HG02981 (cell line): ENCODE data around the gene GJD4.

Experiments
- ATAC-seq: cut with Tn5 transposase; IDR thresholded peaks from one replicate; pipeline ENCODE4 v1.9.1; 2021; ENCODE audit warnings: mild to moderate bottlenecking, moderate library complexity; ENCODE audit not compliant: unreplicated experiment

Gene GJD4

DNA sequence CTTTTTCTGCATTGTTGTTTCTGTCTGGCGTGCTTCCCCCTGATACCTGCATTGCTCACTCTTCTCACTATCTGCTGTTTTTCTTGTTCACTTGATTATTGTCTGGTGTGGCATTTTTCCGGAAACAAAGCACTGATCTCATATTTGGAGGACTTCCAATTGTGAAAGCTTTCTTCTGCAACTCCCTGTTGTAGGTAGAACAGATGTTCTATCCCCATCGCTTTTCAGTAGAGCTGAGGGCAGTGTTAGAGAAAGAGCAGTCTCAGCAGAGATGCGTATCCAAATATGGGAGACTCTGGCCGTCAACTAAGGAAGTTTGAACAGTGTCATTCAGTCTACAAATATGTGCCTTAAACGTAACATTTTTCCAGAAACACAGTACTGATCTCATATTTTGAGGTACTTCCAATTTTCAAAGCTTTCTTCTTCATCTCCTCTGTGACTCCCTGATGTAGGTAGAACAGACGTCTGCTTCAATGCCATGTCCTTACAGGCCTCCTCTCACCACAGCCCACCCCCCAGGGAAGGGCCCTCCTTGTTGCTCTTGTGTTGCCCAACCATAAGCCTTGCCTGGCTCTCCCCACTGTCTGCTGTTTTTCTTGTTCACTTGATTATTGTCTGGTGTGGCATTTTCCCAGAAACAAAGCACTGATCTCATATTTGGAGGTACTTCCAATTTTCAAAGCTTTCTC is 27.1 kb upstream of the GJD4 start:
- no peak for ATAC-seq

DNA sequence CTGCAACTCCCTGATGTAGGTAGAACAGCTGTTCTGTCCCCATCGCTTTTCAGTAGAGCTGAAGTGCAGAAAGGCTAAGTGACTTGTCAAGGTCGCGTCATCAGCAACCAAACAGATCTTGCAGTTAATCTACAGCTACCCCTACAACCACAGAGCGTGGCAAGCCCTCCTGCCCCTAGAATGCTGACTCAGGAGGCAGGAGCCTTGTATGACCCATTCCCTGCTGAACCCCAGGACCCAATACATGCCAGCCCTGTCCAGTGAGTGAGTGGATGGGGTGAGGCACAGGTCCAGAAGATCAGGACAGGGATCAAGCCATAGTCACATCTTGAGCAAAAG is 26.6 kb upstream of the GJD4 start:
- no peak for ATAC-seq

DNA sequence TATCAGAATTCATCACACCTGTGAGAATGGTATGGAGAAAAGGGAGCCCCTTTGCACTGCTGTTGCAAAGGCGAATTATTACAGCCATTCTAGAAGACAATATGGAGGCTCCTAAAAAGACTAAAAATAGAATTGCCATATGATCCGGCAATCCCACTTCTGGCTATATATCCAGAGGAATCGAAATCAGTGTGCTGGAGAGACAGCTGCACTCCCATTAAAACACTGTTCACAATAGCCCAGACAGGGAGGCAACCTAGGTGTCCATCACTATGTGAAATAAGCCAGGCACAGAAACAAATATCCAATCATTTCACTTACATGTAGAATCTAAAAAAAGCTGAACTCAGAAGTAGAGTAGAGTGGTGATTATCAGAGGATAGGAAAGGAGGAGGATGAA is 26.0 kb upstream of the GJD4 start:
- no peak for ATAC-seq

GRCh38 chr10:35579726-35580422 is 25.3 kb upstream of the GJD4 start:
- ATAC-seq = no peak

GRCh38 chr10:35580423-35580770 is 24.7 kb upstream of the GJD4 start:
- ATAC-seq = no peak

DNA sequence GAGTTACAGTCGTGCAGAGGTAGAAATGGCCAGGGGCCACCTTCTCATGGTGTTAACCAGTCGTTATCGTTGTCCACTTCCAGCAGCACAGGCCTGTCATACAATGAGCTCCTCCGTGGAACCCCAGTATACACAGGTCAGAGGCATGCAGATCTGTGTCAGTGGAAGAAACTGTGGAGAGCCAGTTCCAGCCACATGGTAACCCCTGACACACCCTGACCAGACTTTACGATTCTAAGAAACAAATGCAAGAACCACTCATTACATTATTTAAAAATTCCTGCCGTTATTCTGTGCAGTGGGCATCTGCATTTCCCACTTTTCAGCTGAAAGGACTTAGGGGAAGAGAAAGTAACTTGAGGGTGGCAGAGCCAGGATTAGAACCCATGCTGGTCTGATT is 23.5 kb upstream of the GJD4 start:
- ATAC-seq = no peak

DNA sequence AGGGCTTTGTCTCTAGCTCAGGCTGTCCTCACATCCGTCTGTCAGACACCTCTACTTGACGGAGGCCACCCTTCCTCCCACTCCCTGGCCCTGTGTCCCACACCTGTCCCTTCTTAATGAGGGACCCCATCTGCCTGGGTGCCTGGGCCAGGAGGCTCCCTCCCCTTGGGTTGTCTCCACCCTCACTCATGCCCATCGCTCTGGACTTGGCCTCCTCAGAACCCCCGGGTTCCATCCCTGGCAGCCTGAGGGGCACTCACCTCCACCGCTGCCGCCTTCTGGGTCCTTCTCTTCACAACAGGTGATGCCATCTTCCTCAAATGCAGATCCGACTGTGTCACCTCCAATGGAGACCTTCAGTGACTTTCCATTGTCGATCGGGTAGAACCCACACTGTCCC is 20.2 kb upstream of the GJD4 start:
- ATAC-seq = no peak

GRCh38 chr10:35585356-35585755 is 19.8 kb upstream of the GJD4 start:
- no peak for ATAC-seq

DNA sequence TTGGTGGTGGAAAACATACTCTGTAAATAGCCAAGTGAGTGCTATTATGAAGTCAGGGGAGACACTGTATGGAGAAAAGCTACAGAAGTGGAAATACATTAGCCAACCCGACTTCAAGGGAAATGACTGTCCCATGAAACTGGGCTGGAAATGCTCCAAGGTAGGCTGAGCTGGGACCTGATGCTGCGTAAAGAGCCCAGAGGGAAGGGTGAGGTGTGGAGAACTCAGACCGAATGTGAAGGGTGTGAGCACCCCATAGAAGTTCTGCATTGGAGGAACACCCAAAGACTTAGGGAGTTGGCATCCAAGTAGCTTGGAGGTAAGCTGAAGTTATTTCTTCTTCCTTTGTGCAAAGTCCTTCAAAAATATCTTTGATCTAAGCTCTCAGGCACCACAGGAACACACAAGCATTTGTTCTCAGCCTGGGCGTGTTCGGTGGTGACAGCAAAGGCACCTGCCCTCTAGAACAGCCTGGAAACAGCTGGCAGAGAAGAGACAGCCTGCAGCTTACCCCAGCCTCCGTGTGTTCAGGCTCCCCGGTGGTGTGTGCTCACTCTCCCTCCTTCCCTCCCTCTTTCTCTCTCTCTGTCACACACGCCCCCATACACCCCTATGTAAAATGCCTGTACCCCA is 19.1 kb upstream of the GJD4 start:
- ATAC-seq = no peak

GRCh38 chr10:35588836-35589235 is 16.3 kb upstream of the GJD4 start:
- ATAC-seq = no peak

- ATAC-seq = no peak
Measured at GRCh38 chr10:35592441-35592840, 12.7 kb upstream of the GJD4 start.

GRCh38 chr10:35594115-35595079 is 10.7 kb upstream of the GJD4 start:
- no peak for ATAC-seq

DNA sequence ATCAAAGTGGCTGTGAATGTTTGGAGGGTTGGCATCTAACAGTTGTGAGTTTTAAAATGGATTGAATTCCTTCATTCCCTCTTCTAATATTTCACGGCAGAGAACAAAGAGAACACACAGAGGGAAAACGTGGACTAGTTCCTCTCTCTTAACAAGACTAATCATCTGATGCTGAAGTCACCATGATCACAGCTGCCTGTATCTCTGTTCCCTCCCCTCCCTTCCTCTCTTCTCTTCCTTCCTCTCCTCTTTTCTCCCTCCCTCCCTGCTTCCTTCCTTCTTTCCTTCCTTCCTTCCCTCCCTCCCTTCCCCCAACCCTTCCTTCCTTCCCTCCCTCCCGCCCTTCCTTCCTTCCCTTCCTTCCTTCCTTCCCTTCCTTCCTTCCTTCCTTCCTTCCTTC is 10.0 kb upstream of the GJD4 start:
- ATAC-seq = no peak

- ATAC-seq = no peak
Measured at GRCh38 chr10:35598379-35598778, 6.8 kb upstream of the GJD4 start.

DNA sequence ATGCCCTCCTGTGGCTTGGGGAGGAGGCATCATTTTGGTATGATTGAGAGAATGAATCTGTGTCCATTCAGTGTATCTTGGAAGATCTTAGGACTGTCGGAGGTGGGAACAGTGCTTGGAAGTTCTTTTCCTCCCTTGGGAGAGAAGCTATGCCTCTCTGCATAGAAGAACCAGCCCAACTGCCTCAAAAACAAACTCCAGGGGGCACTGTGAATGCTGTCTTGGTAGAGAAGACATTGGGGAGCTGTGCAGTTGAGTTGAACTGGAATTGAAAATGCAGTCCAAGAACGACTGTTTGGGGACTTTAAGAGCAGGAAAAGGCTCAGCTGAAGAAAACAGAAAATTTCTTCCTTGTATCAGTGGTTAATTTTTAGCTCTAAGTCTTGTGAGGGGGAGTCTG is 4.9 kb upstream of the GJD4 start:
- ATAC-seq = no peak

DNA sequence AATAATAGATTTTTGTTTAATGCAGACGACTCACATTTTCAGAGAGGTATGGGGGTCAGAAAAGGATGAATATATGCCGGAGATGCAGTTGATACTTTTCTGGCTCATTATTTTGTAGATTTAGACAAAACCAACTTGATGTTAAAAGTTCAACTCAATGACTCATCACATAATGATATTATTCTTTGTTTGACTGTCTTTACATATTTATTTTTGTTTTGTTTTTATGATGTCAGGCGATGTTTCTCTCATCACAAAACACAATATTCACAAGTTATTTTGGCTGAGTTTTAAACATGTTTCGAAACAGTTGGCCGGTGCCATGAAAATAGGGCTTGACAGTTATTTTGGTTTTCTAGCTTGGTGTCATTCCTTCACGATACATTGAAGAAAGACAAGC is 1.3 kb downstream of the GJD4 start:
- no peak for ATAC-seq

DNA sequence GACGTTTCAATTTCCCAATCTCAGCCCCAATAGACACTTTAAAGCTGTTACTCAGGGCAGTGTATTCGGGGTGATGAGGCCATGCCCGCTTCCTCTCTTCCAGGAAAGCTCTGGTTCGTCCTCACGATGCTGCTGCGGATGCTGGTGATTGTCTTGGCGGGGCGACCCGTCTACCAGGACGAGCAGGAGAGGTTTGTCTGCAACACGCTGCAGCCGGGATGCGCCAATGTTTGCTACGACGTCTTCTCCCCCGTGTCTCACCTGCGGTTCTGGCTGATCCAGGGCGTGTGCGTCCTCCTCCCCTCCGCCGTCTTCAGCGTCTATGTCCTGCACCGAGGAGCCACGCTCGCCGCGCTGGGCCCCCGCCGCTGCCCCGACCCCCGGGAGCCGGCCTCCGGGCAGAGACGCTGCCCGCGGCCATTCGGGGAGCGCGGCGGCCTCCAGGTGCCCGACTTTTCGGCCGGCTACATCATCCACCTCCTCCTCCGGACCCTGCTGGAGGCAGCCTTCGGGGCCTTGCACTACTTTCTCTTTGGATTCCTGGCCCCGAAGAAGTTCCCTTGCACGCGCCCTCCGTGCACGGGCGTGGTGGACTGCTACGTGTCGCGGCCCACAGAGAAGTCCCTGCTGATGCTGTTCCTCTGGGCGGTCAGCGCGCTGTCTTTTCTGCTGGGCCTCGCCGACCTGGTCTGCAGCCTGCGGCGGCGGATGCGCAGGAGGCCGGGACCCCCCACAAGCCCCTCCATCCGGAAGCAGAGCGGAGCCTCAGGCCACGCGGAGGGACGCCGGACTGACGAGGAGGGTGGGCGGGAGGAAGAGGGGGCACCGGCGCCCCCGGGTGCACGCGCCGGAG is 2.6 kb downstream of the GJD4 start:
- ATAC-seq = no peak

- no peak for ATAC-seq
Measured at GRCh38 chr10:35608328-35608672, 3.2 kb downstream of the GJD4 start.

- no peak for ATAC-seq
Measured at GRCh38 chr10:35611750-35612149, 6.6 kb downstream of the GJD4 start.

- ATAC-seq = no peak
Measured at GRCh38 chr10:35612385-35613106, 7.4 kb downstream of the GJD4 start.
